H9 (cell line): ENCODE measurements around the gene CTU1. TPM values are rescaled to one million over a fixed set of nuclear protein-coding genes. Genes with fewer than 3 reads are reported as not detected.

Source experiments
- DNase-seq: peaks from one replicate; pipeline ENCODE4 v3.0.0-alpha.2; 2017
- H2AFZ ChIP-seq: one replicate; pipeline ENCODE4 v1.6.1; 2013; ENCODE audit warnings: mild to moderate bottlenecking, low read length, control low read depth, moderate library complexity
- H2AK5ac ChIP-seq: 2 replicates; pipeline ENCODE4 v1.6.1; 2013; ENCODE audit warnings: low read length, control low read depth, mixed read lengths; ENCODE audit not compliant: insufficient read length
- H2BK120ac ChIP-seq: one replicate; pipeline ENCODE4 v1.6.1; 2013; ENCODE audit warnings: low read depth, mild to moderate bottlenecking, low read length, control low read depth, inconsistent platforms; ENCODE audit not compliant: poor library complexity, severe bottlenecking
- H2BK12ac ChIP-seq: 2 replicates; pipeline ENCODE4 v1.6.1; 2013; ENCODE audit warnings: low read length, control low read depth, mixed read lengths, low read depth; ENCODE audit not compliant: insufficient read length
- H2BK15ac ChIP-seq: 2 replicates; pipeline ENCODE4 v1.6.1; 2013; ENCODE audit warnings: low read depth, low read length, control low read depth
- H2BK20ac ChIP-seq: one replicate; pipeline ENCODE4 v1.6.1; 2013; ENCODE audit warnings: low read depth, mild to moderate bottlenecking, low read length, control low read depth, inconsistent platforms; ENCODE audit not compliant: poor library complexity, severe bottlenecking
- H2BK5ac ChIP-seq: 2 replicates; pipeline ENCODE4 v1.6.1; 2013; ENCODE audit warnings: low read length, control low read depth, mixed read lengths; ENCODE audit not compliant: insufficient read length
- H3K14ac ChIP-seq: 2 replicates; pipeline ENCODE4 v1.6.1; 2013; ENCODE audit warnings: low read length, control low read depth; ENCODE audit not compliant: insufficient read depth
- H3K18ac ChIP-seq: 2 replicates; pipeline ENCODE4 v1.6.1; 2013; ENCODE audit warnings: low read depth, mild to moderate bottlenecking, mixed read lengths, low read length, control low read depth; ENCODE audit not compliant: insufficient read length
- H3K23ac ChIP-seq: 2 replicates; pipeline ENCODE4 v1.6.1; 2013; ENCODE audit warnings: low read length, control low read depth, mixed read lengths, low read depth; ENCODE audit not compliant: insufficient read length
- H3K23me2 ChIP-seq: 2 replicates; pipeline ENCODE4 v1.6.1; 2013; ENCODE audit warnings: low read depth, mild to moderate bottlenecking, mixed read lengths, low read length, control low read depth; ENCODE audit not compliant: insufficient read length, poor library complexity, severe bottlenecking
- H3K27ac ChIP-seq: 2 replicates; pipeline ENCODE4 v1.5.1; 2013; ENCODE audit warnings: low read length, control low read depth, mixed read lengths, low read depth; ENCODE audit not compliant: insufficient read length
- H3K27me3 ChIP-seq: 2 replicates; pipeline ENCODE4 v1.6.1; 2013; ENCODE audit warnings: low read length, control low read depth, inconsistent platforms; ENCODE audit not compliant: insufficient read depth
- H3K4ac ChIP-seq: 2 replicates; pipeline ENCODE4 v1.6.1; 2013; ENCODE audit warnings: low read depth, mild to moderate bottlenecking, control low read depth, inconsistent platforms, low read length, moderate library complexity
- H3K4me1 ChIP-seq: 2 replicates; pipeline ENCODE4 v1.6.1; 2013; ENCODE audit warnings: low read length, control low read depth, inconsistent platforms; ENCODE audit not compliant: insufficient read depth
- H3K4me2 ChIP-seq: 2 replicates; pipeline ENCODE4 v1.6.1; 2013; ENCODE audit warnings: low read length, control low read depth, mixed read lengths; ENCODE audit not compliant: insufficient read length, insufficient read depth
- H3K56ac ChIP-seq: 2 replicates; pipeline ENCODE4 v1.6.1; 2013; ENCODE audit warnings: low read depth, mild to moderate bottlenecking, mixed read lengths, low read length, control low read depth; ENCODE audit not compliant: insufficient read length
- H3K79me1 ChIP-seq: 2 replicates; pipeline ENCODE4 v1.6.1; 2013; ENCODE audit warnings: low read depth, mild to moderate bottlenecking, moderate library complexity, low read length, control low read depth, inconsistent platforms; ENCODE audit not compliant: insufficient read depth, poor library complexity, severe bottlenecking
- H3K79me2 ChIP-seq: 2 replicates; pipeline ENCODE4 v1.6.1; 2013; ENCODE audit warnings: low read length, control low read depth, inconsistent platforms; ENCODE audit not compliant: insufficient read depth
- H3K9ac ChIP-seq: 2 replicates; pipeline ENCODE4 v1.6.1; 2013; ENCODE audit warnings: low read length, control low read depth, mixed read lengths; ENCODE audit not compliant: insufficient read length; ENCODE audit errors: extremely low read depth
- H3K9me3 ChIP-seq: one replicate; pipeline ENCODE4 v1.6.1; 2013; ENCODE audit warnings: low read depth, low read length, inconsistent platforms; ENCODE audit not compliant: control insufficient read depth
- H3T11ph ChIP-seq: one replicate; pipeline ENCODE4 v1.6.1; 2013; ENCODE audit warnings: mild to moderate bottlenecking, low read length, control low read depth, inconsistent platforms
- H4K20me1 ChIP-seq: one replicate; pipeline ENCODE4 v1.6.1; 2013; ENCODE audit not compliant: control insufficient read depth, insufficient read length, insufficient read depth
- H4K5ac ChIP-seq: 2 replicates; pipeline ENCODE4 v1.6.1; 2013; ENCODE audit warnings: low read depth, mild to moderate bottlenecking, mixed read lengths, low read length, control low read depth; ENCODE audit not compliant: insufficient read length
- H4K8ac ChIP-seq: replicated peaks from 2 replicates; pipeline ENCODE4 v1.6.1; 2013; ENCODE audit warnings: low read length, control low read depth, mixed read lengths, low read depth; ENCODE audit not compliant: insufficient read length
- H4K91ac ChIP-seq: 2 replicates; pipeline ENCODE4 v1.6.1; 2013; ENCODE audit warnings: low read depth, mild to moderate bottlenecking, moderate library complexity, mixed read lengths, low read length, control low read depth; ENCODE audit not compliant: insufficient read length
- H3K27ac Mint-ChIP-seq, 3 experiments: 2 replicates in 2 of 3; 3 replicates in 1 of 3; pipeline ENCODE4 v1.8.0; 2020 to 2021; ENCODE audit warnings: mixed read lengths in 3 of 3, mild to moderate bottlenecking in 1 of 3, moderate library complexity in 1 of 3
- H3K27me3 Mint-ChIP-seq: 2 replicates; pipeline ENCODE4 v1.8.0; 2021; ENCODE audit warnings: low read depth, mild to moderate bottlenecking, moderate library complexity, mixed read lengths
- H3K36me3 Mint-ChIP-seq, 3 experiments: 2 replicates in 2 of 3; 3 replicates in 1 of 3; pipeline ENCODE4 v1.8.0; 2020 to 2021; ENCODE audit warnings: low read depth in 3 of 3, mixed read lengths in 3 of 3; ENCODE audit not compliant: insufficient read depth in 1 of 3
- H3K4me1 Mint-ChIP-seq, 2 experiments: 2 replicates each; pipeline ENCODE4 v1.8.0; 2020; ENCODE audit warnings: mixed read lengths in 2 of 2
- H3K4me3 Mint-ChIP-seq, 2 experiments: 2 replicates in 1 of 2; 3 replicates in 1 of 2; pipeline ENCODE4 v1.8.0; 2020 to 2021; ENCODE audit warnings: mild to moderate bottlenecking in 2 of 2, mixed read lengths in 2 of 2, moderate library complexity in 1 of 2
- H3K9me3 Mint-ChIP-seq, 2 experiments: 2 replicates in 1 of 2; 3 replicates in 1 of 2; pipeline ENCODE4 v1.8.0; 2020; ENCODE audit warnings: mild to moderate bottlenecking in 2 of 2, mixed read lengths in 2 of 2, moderate library complexity in 1 of 2
- WGBS: extraction: QIAGEN DNeasy Blood & Tissue Kit; methylation state at CpG from one replicate; pipeline ENCODE4 v1.1.7; 2013; ENCODE audit warnings: missing lambda C conversion rate, low lambda C conversion rate, mixed read lengths; ENCODE audit not compliant: insufficient read length; ENCODE audit errors: extremely low coverage; 5-methylcytosine and 5-hydroxymethylcytosine counted together
- total RNA-seq: library from RNA; stranded (reverse); gene quantifications from 2 replicates; pipeline ENCODE4 v1.2.1, GENCODE V29; 2021
- TF ChIP-seq, protein P1 (sequence below): fragments of 200-600 bp; sonication (generic); conservative IDR thresholded peaks from 3 replicates; pipeline ENCODE4 v1.8.0; 2021; ENCODE audit warnings: antibody characterized with exemption, mild to moderate bottlenecking

CTU1 gene
- total RNA-seq, 1 experiment from 2014 or later: 8.8 TPM

DNA sequence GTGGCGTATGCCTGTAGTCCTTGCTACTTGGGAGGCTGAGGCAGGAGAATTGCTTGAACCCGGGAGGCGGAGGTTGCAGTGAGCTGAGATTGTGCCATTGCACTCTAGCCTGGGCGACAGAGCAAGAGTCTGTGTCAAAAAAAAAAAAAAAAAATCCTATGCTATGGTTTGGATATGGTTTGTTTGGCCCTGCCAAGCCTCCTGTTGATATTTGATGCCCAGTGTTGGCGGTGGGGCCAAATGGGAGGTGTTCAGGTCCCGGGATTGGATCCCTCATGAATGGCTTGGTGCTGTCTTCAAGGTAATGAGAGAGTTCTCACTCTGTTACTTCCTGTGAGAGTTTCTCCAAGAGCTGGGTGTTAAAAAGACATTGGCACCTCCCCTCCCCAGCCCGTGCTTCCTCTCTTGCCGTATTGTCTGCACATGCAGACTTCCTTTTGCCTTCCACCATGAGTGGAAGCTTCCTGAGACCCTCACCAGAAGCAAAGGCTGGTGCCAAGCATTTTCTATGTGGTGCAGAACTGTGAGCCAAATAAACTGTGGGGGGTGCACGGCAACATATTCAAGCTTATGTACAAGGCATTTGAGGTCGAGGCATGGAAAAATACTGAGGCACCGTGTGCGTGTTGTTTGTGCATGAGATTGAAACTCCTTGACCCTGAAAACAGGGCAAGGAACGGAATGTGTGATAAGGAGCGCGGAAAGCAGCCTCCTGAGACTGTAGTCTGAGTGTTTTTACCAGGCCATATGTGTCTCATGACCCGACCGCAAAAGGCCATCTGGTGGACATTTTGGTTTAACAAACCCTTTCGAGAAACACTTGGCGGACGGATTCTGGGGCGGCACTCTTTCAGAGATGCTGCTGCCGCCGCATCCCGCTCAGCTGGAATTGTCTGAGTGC lies 23.8 kb upstream of the CTU1 start:
- H3K27ac Mint-ChIP-seq: peak overlapping the region in 1 of 3 experiments; percentile 43; a peak in 1 of 7 replicates

More for the DNA sequence above, 23.8 kb upstream of the CTU1 start:
- no CpG with 5 or more reads among the region's 24 CpGs for WGBS
- no peaks in the 10 kb centered on the region for H3K9me3 Mint-ChIP-seq
- H3K27me3 ChIP-seq: no peaks in the 10 kb centered on the region
- H3K27ac ChIP-seq: no peak overlapping the region
- no peaks in the 10 kb centered on the region for H3K4me1 ChIP-seq
- no peak overlapping the region for H4K91ac ChIP-seq
- no peaks in the 10 kb centered on the region for H3K79me1 ChIP-seq
- no peak overlapping the region for H4K5ac ChIP-seq
- H3T11ph ChIP-seq: no peak overlapping the region
- peaks cover 2 to 4% of the 10 kb centered on the region in 2 experiments for H3K4me1 Mint-ChIP-seq
- H2AK5ac ChIP-seq: no peak overlapping the region
- H3K27me3 Mint-ChIP-seq: peaks cover 34% of the 10 kb centered on the region
- no peak overlapping the region for H2BK15ac ChIP-seq
- H2BK20ac ChIP-seq: no peak overlapping the region
- H3K9me3 ChIP-seq: no peaks in the 10 kb centered on the region
- H3K14ac ChIP-seq: no peak overlapping the region
- TF ChIP-seq, protein P1, sequence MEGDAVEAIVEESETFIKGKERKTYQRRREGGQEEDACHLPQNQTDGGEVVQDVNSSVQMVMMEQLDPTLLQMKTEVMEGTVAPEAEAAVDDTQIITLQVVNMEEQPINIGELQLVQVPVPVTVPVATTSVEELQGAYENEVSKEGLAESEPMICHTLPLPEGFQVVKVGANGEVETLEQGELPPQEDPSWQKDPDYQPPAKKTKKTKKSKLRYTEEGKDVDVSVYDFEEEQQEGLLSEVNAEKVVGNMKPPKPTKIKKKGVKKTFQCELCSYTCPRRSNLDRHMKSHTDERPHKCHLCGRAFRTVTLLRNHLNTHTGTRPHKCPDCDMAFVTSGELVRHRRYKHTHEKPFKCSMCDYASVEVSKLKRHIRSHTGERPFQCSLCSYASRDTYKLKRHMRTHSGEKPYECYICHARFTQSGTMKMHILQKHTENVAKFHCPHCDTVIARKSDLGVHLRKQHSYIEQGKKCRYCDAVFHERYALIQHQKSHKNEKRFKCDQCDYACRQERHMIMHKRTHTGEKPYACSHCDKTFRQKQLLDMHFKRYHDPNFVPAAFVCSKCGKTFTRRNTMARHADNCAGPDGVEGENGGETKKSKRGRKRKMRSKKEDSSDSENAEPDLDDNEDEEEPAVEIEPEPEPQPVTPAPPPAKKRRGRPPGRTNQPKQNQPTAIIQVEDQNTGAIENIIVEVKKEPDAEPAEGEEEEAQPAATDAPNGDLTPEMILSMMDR: no peak; the same call in 2 of the 3 replicates
- no peak overlapping the region for H3K23ac ChIP-seq
- H3K23me2 ChIP-seq: no peaks in the 10 kb centered on the region
- H3K4ac ChIP-seq: no peak overlapping the region
- H2BK5ac ChIP-seq: no peak overlapping the region
- H3K9ac ChIP-seq: no peak overlapping the region
- H3K18ac ChIP-seq: no peak overlapping the region
- no peak overlapping the region for H3K4me2 ChIP-seq
- H3K36me3 Mint-ChIP-seq: peaks cover 0 to 1% (median 0%) of the 10 kb centered on the region in 3 experiments; a peak in 1 of 7 replicates
- no peak overlapping the region for H2AFZ ChIP-seq
- H3K56ac ChIP-seq: no peak overlapping the region
- no peaks in the 10 kb centered on the region for H3K79me2 ChIP-seq
- H4K20me1 ChIP-seq: no peaks in the 10 kb centered on the region
- no peak overlapping the region for H2BK12ac ChIP-seq
- no peak overlapping the region for H4K8ac ChIP-seq
- no peak for DNase-seq
- no peak overlapping the region for H3K4me3 Mint-ChIP-seq
- no peak overlapping the region for H2BK120ac ChIP-seq
